Fibroblast of mammary gland (primary cell): ENCODE data around the gene KANTR.
A peak's percentile ranks its signal among the peaks of the same experiment; 100 is the strongest.

Source experiments
- DNase-seq: peaks from one replicate; pipeline ENCODE4 v3.0.0-alpha.2; 2010; ENCODE audit warnings: low read depth
- H3K4me3 ChIP-seq: 2 replicates; pipeline ENCODE4 v1.5.1; 2011; ENCODE audit warnings: low read depth, mild to moderate bottlenecking, low read length, moderate library complexity; ENCODE audit not compliant: control insufficient read depth
- CTCF ChIP-seq: conservative IDR thresholded peaks from 2 replicates; pipeline ENCODE4 v1.5.1; 2011; ENCODE audit warnings: low read depth, low read length, inconsistent platforms; ENCODE audit not compliant: control insufficient read depth, insufficient read depth

Gene KANTR, protein sequence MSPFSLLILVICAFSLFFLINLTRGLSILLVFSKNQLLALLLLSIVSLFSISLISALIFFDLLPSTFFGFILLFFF

DNA sequence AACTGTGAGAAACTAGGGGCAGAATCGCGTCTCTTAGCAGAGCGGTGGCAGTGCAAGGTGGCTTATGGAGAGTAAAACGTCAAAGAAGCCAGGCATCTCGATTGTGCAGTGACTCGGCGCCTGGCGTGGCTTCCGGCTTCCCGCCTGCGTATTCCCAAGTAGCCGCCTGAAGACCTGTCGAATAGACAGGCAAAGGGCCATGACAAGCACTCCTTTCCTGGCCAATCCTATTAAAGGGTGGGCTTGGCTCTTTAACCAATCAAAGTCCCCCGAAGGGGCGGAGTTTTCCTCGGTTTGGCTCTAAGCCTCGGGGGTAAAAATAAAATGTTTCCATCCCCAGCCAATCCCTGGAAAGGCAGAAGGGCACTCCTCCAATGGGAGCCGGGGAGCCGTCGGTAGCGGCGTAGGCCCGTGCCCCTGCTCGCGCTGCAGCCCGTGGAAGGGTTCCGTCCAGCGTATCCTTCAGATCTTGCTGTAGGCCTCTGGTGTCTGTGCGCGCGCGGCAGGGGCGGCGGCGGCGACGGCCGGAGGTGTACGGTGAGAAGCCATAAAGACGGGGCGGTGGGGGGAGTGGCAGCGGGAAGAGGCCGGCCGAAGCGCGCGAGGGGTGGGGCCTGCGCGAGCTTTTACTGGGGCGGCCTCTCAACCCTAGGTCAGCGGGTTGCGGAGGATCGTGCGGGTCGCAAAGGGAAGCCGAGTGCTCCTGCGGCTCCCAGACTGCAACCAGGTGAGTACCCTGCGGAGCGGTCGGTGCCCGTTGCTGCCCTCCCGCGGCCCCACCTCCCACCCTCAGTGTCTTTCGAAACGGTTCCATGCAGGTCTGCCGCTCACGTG is at the start of gene KANTR:
TSS of gene KANTR (plus strand) at position 395 of the 834 bp plus-strand sequence. CDS start 30,131 bp downstream, outside the sequence.
- peak within 1 kb of the TSS; percentile 60 for H3K4me3 ChIP-seq
- DNase-seq: peak; percentile 94
- TF ChIP-seq CTCF: no peak

- no peak for TF ChIP-seq CTCF
- DNase-seq: no peak
- no peak overlapping the region for H3K4me3 ChIP-seq
Observed at GRCh38 chrX:53044995-53045394, 48.9 kb upstream of the KANTR start.

DNA sequence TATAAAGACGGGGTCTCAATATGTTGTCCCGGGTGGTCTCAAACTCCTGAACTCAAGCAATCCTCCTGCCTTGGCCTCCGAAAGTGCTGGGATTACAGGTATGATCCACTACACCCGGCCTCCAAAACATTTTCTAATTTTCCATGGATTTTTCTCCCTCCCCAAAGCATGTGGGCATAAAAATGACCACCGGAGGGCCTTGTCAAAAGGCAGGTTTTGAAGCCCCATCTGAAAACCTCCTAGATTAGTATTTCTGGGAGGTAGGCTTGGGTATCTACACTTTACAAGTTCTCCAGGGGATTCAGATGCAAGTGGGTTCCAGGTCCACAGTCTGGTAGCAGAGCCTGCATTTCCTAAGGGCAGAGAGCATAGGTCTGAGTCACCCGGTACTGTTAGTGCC is 46.7 kb upstream of the KANTR start:
- no peak overlapping the region for H3K4me3 ChIP-seq
- DNase-seq: peak; percentile 9
- peak; percentile 36 for TF ChIP-seq CTCF

DNA sequence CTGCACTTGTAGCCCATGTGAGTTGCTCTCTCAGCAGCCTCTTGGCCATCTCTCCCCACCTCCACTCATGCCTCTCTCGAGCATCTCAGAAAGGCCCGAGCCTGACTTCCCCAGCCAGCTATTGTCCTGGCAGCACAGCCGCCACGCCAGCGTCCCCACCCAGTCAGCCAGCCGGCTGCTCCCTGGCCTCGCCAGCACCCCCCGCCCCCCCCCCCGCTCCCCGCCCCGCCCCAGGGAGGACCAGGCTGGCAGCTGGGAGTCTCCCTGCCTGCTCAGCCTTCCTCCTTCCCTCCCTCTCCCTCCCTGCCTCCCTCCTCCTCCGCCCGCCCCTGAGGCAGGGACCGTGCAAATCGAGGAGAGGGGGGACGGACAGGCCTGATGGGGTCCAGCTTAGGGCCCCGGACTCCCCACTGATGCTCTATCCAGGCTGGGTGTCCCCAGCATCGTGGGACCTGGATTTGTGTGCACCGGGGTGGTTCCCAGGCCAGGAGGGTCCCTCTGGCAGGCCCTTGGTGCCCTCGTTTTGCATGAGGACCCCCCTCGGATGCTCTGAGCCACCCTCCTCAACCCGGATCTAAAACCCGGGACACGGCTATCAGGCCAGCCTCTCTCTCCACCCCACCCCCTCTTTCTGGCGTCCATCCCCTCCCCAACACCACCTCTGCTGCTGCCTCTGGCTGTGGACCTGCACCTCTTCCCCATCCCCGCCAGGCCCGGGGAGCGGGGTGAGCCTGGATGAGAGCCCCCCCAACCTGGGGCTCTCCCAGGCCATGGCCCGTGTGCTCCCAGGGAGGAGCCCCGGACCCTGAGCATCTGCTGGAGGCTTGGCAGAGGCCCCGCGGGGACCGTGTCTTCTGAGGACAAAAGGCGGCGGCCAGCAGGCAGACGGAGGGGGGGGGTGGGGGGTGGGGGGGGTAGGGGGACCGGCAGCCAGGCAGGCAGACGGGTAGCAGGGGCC is 45.5 kb upstream of the KANTR start, which contains the start of gene GPR173:
TSS of gene GPR173 (plus strand) at position 621 of the 958 bp plus-strand sequence. CDS start 27,833 bp downstream, outside the sequence.
- DNase-seq: peak; percentile 67
- TF ChIP-seq CTCF: no peak
- peak within 1 kb of the TSS; percentile 63 for H3K4me3 ChIP-seq

- DNase-seq: no peak
- peak overlapping the region; percentile 63 for H3K4me3 ChIP-seq
- TF ChIP-seq CTCF: no peak
Observed at GRCh38 chrX:53049127-53049517, 44.8 kb upstream of the KANTR start.

GRCh38 chrX:53050841-53051240 is 43.1 kb upstream of the KANTR start:
- peak overlapping the region; percentile 3 for H3K4me3 ChIP-seq
- TF ChIP-seq CTCF: no peak
- DNase-seq: peak; percentile 49
